Mesenchymal stem cell (in vitro differentiated cells and primary cell): ENCODE results near the gene KLHL11.
A peak's percentile ranks its signal among the peaks of the same experiment; 100 is the strongest.

Experiments used
- DNase-seq: peaks from one replicate; pipeline ENCODE4 v3.0.0-alpha.2; 2013
- H2AFZ ChIP-seq: one replicate; pipeline ENCODE4 v1.6.1; 2013; ENCODE audit warnings: low read depth, mild to moderate bottlenecking, control low read depth, inconsistent platforms, low read length, moderate library complexity
- H2AK5ac ChIP-seq: 2 replicates; pipeline ENCODE4 v1.6.1; 2013; ENCODE audit warnings: low read length, moderate library complexity, mild to moderate bottlenecking, inconsistent platforms; ENCODE audit not compliant: severe bottlenecking
- H2BK120ac ChIP-seq: one replicate; pipeline ENCODE4 v1.6.1; 2013; ENCODE audit warnings: low read depth, mild to moderate bottlenecking, inconsistent platforms, low read length, moderate library complexity
- H2BK12ac ChIP-seq, 2 experiments: one replicate each; pipeline ENCODE4 v1.6.1; 2013; ENCODE audit warnings: inconsistent platforms in 2 of 2, low read length in 2 of 2, mild to moderate bottlenecking in 2 of 2, moderate library complexity in 2 of 2, control low read depth in 1 of 2
- H2BK15ac ChIP-seq: one replicate; pipeline ENCODE4 v1.6.1; 2013; ENCODE audit warnings: mild to moderate bottlenecking, low read depth, inconsistent platforms; ENCODE audit not compliant: poor library complexity, severe bottlenecking
- H2BK5ac ChIP-seq: 2 replicates; pipeline ENCODE4 v1.6.1; 2013; ENCODE audit warnings: low read depth, mild to moderate bottlenecking, low read length, control low read depth, inconsistent platforms; ENCODE audit not compliant: poor library complexity, severe bottlenecking
- H3K14ac ChIP-seq, 2 experiments: one replicate each; pipeline ENCODE4 v1.6.1; 2013; ENCODE audit warnings: inconsistent platforms in 2 of 2, low read length in 2 of 2, control low read depth in 1 of 2, mild to moderate bottlenecking in 1 of 2, moderate library complexity in 1 of 2
- H3K18ac ChIP-seq, 2 experiments: one replicate each; pipeline ENCODE4 v1.6.1; 2013; ENCODE audit warnings: inconsistent platforms in 2 of 2, low read length in 2 of 2, control low read depth in 1 of 2, low read depth in 1 of 2, mild to moderate bottlenecking in 1 of 2
- H3K23ac ChIP-seq, 2 experiments: one replicate each; pipeline ENCODE4 v1.6.1; 2013; ENCODE audit warnings: inconsistent platforms in 2 of 2, low read length in 2 of 2, mild to moderate bottlenecking in 2 of 2, moderate library complexity in 2 of 2, control low read depth in 1 of 2
- H3K27ac ChIP-seq: 2 replicates; pipeline ENCODE4 v1.5.1; 2013; ENCODE audit warnings: mild to moderate bottlenecking, moderate library complexity, low read length, control low read depth, inconsistent platforms; ENCODE audit not compliant: poor library complexity, severe bottlenecking
- H3K27me3 ChIP-seq, 2 experiments: 2 replicates each; pipeline versions ENCODE4 v1.6.1 to v1.7.0; 2013; ENCODE audit warnings: low read length in 2 of 2, mild to moderate bottlenecking in 2 of 2, moderate library complexity in 2 of 2, control low read depth in 1 of 2, inconsistent platforms in 1 of 2; ENCODE audit not compliant: control insufficient read depth in 1 of 2, insufficient read depth in 1 of 2
- H3K36me3 ChIP-seq, 2 experiments: 2 replicates each; pipeline versions ENCODE4 v1.6.1 to v1.7.0; 2013; ENCODE audit warnings: low read length in 2 of 2, control low read depth in 1 of 2, inconsistent platforms in 1 of 2, low read depth in 1 of 2, mild to moderate bottlenecking in 1 of 2; ENCODE audit not compliant: insufficient read depth in 2 of 2, control insufficient read depth in 1 of 2
- H3K4ac ChIP-seq, 2 experiments: one replicate each; pipeline ENCODE4 v1.6.1; 2013; ENCODE audit warnings: inconsistent platforms in 2 of 2, low read length in 2 of 2, mild to moderate bottlenecking in 2 of 2, moderate library complexity in 2 of 2, control low read depth in 1 of 2, low read depth in 1 of 2
- H3K4me1 ChIP-seq: 2 replicates; pipeline ENCODE4 v1.6.1; 2013; ENCODE audit warnings: low read depth, low read length, control low read depth; ENCODE audit not compliant: control insufficient read depth, insufficient read depth
- H3K4me2 ChIP-seq: 2 replicates; pipeline ENCODE4 v1.6.1; 2013; ENCODE audit warnings: low read length, mild to moderate bottlenecking, inconsistent platforms; ENCODE audit not compliant: poor library complexity, severe bottlenecking
- H3K4me3 ChIP-seq, 2 experiments: 2 replicates each; pipeline versions ENCODE4 v1.5.1 to v1.7.0; 2013; ENCODE audit warnings: low read length in 2 of 2, mild to moderate bottlenecking in 2 of 2, control low read depth in 1 of 2, low read depth in 1 of 2; ENCODE audit not compliant: insufficient read depth in 1 of 2
- H3K79me1 ChIP-seq: replicated peaks from 2 replicates; pipeline ENCODE4 v1.6.1; 2013; ENCODE audit warnings: mild to moderate bottlenecking, control low read depth, low read length, inconsistent platforms; ENCODE audit not compliant: poor library complexity, severe bottlenecking
- H3K9ac ChIP-seq: 2 replicates; pipeline ENCODE4 v1.7.0; 2013; ENCODE audit warnings: mild to moderate bottlenecking, low read length, moderate library complexity
- H3K9me3 ChIP-seq: 2 replicates; pipeline ENCODE4 v1.7.0; 2013; ENCODE audit warnings: mild to moderate bottlenecking, low read length; ENCODE audit not compliant: control insufficient read depth
- H4K8ac ChIP-seq: one replicate; pipeline ENCODE4 v1.6.1; 2013; ENCODE audit warnings: inconsistent platforms, mild to moderate bottlenecking, low read length, moderate library complexity
- H4K91ac ChIP-seq: one replicate; pipeline ENCODE4 v1.6.1; 2013; ENCODE audit warnings: mild to moderate bottlenecking, low read length, inconsistent platforms
- WGBS: methylation state at CpG from one replicate; pipeline ENCODE4 v1.1.7; 2013; ENCODE audit warnings: mixed read lengths; 5-methylcytosine and 5-hydroxymethylcytosine counted together

KLHL11 gene

DNA sequence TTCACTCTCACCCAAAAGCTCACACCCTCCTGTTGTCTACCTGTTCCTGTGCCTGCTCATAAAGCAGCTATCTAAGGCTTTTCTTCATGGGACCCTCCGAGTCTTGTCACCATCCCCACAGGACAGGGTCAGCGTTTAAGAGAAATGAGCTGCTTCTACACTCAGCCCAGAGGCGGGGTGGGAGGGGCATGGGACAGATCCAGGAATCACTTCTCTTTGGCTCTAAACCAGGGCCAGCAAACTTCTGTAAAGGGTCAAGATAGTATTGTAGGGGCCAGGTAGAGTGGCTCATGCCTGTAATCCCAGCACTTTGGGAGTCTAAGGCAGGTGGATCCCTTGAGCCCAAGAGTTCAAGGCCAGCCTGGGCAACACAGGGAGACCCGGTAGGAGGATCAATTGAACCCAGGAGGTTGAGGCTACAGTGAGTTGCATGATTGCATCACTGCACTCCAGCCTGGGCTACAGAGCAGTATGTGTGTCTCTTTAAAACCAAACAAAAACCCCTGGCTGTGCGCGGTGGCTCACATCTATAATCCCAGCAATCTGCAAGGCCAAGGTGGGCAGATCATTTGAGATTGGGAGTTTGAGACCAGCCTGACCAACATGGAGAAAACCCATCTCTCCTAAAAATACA lies 23.2 kb upstream of the KLHL11 start:
- H4K91ac ChIP-seq, result no peak overlapping the region
- H3K14ac ChIP-seq, result no peak overlapping the region
- no peak overlapping the region for H3K27ac ChIP-seq
- no peaks in the 10 kb centered on the region for H3K27me3 ChIP-seq
- no peak overlapping the region for H3K4me2 ChIP-seq
- no peak overlapping the region for H2BK12ac ChIP-seq
- peaks cover 82 to 96% of the 10 kb centered on the region in 2 experiments for H3K36me3 ChIP-seq
- no peak overlapping the region for H3K9ac ChIP-seq
- 100% methylated on average over 6 of the region's 6 CpGs for WGBS
- H2BK5ac ChIP-seq, result no peak overlapping the region
- no peak overlapping the region for H3K18ac ChIP-seq
- no peak overlapping the region for H3K4me3 ChIP-seq
- H3K79me1 ChIP-seq, result peaks cover 45% of the 10 kb centered on the region
- no peak overlapping the region for H2BK15ac ChIP-seq
- H2BK120ac ChIP-seq, result no peak overlapping the region
- peaks cover 7% of the 10 kb centered on the region for H3K4me1 ChIP-seq
- DNase-seq, result no peak
- H3K9me3 ChIP-seq, result no peaks in the 10 kb centered on the region
- no peak overlapping the region for H2AK5ac ChIP-seq
- H3K4ac ChIP-seq, result no peak overlapping the region
- no peak overlapping the region for H2AFZ ChIP-seq
- H4K8ac ChIP-seq, result no peak overlapping the region
- H3K23ac ChIP-seq, result no peak overlapping the region

- no peak overlapping the region for H3K18ac ChIP-seq
- no peak overlapping the region for H3K4me2 ChIP-seq
- peaks cover 79 to 94% of the 10 kb centered on the region in 2 experiments for H3K36me3 ChIP-seq
- H2AK5ac ChIP-seq, result peak overlapping the region; percentile 5
- no peak overlapping the region for H3K27ac ChIP-seq
- no peak overlapping the region for H3K4me3 ChIP-seq
- H3K4me1 ChIP-seq, result peaks cover 4% of the 10 kb centered on the region
- H2AFZ ChIP-seq, result no peak overlapping the region
- 87% methylated on average over 6 of the region's 6 CpGs for WGBS
- H3K9me3 ChIP-seq, result no peaks in the 10 kb centered on the region
- H2BK120ac ChIP-seq, result no peak overlapping the region
- no peak overlapping the region for H4K91ac ChIP-seq
- H3K9ac ChIP-seq, result no peak overlapping the region
- H3K4ac ChIP-seq, result no peak overlapping the region
- no peak overlapping the region for H2BK15ac ChIP-seq
- DNase-seq, result no peak
- no peak overlapping the region for H2BK5ac ChIP-seq
- H3K79me1 ChIP-seq, result peaks cover 36% of the 10 kb centered on the region
- H2BK12ac ChIP-seq, result peak overlapping the region in 1 of 2 experiments; percentile 61
- no peak overlapping the region for H4K8ac ChIP-seq
- no peak overlapping the region for H3K14ac ChIP-seq
- peak overlapping the region in 1 of 2 experiments; percentile 68 for H3K23ac ChIP-seq
- H3K27me3 ChIP-seq, result no peaks in the 10 kb centered on the region
These were observed 20.5 kb upstream of the KLHL11 start for GRCh38 chr17:41885733-41886132.

- H2BK12ac ChIP-seq, result no peak overlapping the region
- H2AFZ ChIP-seq, result no peak overlapping the region
- H3K79me1 ChIP-seq, result peaks cover 41% of the 10 kb centered on the region
- H3K36me3 ChIP-seq, result peaks cover 89 to 93% of the 10 kb centered on the region in 2 experiments
- H2BK5ac ChIP-seq, result no peak overlapping the region
- H3K27ac ChIP-seq, result no peak overlapping the region
- no peak overlapping the region for H3K4me2 ChIP-seq
- no peak overlapping the region for H3K23ac ChIP-seq
- no peaks in the 10 kb centered on the region for H3K27me3 ChIP-seq
- no peak overlapping the region for H3K18ac ChIP-seq
- no peak overlapping the region for H3K4me3 ChIP-seq
- no peak overlapping the region for H4K91ac ChIP-seq
- no peak overlapping the region for H3K4ac ChIP-seq
- DNase-seq, result no peak
- no peak overlapping the region for H2BK120ac ChIP-seq
- H4K8ac ChIP-seq, result no peak overlapping the region
- WGBS, result 92% methylated on average over 6 of the region's 6 CpGs
- no peak overlapping the region for H2BK15ac ChIP-seq
- peaks cover 4% of the 10 kb centered on the region for H3K4me1 ChIP-seq
- no peak overlapping the region for H3K9ac ChIP-seq
- H2AK5ac ChIP-seq, result no peak overlapping the region
- H3K9me3 ChIP-seq, result no peaks in the 10 kb centered on the region
- no peak overlapping the region for H3K14ac ChIP-seq
These were observed 17.5 kb upstream of the KLHL11 start for GRCh38 chr17:41882756-41883155.

GRCh38 chr17:41880130-41880529 lies 14.9 kb upstream of the KLHL11 start:
- no peak overlapping the region for H3K27ac ChIP-seq
- no peaks in the 10 kb centered on the region for H3K9me3 ChIP-seq
- no peaks in the 10 kb centered on the region for H3K27me3 ChIP-seq

More at GRCh38 chr17:41880130-41880529, 14.9 kb upstream of the KLHL11 start:
- Histone ChIP-seq H2BK12ac (no peak overlapping the region), H3K14ac (no peak overlapping the region), H4K8ac (no peak overlapping the region), H2AFZ (no peak overlapping the region), H3K23ac (no peak overlapping the region), H3K4me2 (no peak overlapping the region), H2AK5ac (no peak overlapping the region), H2BK5ac (no peak overlapping the region), H3K79me1 (peaks cover 30% of the 10 kb centered on the region), H3K4me1 (no peaks in the 10 kb centered on the region), H2BK120ac (no peak overlapping the region), H3K18ac (no peak overlapping the region), H3K36me3 (peaks cover 75 to 77% of the 10 kb centered on the region in 2 experiments), H3K4me3 (no peak overlapping the region), H2BK15ac (no peak overlapping the region), H3K4ac (no peak overlapping the region), H3K9ac (no peak overlapping the region), H4K91ac (no peak overlapping the region)
- no peak for DNase-seq
- 93% methylated on average over 4 of the region's 4 CpGs for WGBS
